GM18505 (cell line): ENCODE data around the gene A3GALT2.

Experiments used
- ATAC-seq: cut with Tn5 transposase; IDR thresholded peaks from one replicate; pipeline ENCODE4 v1.9.1; 2021; ENCODE audit not compliant: unreplicated experiment
- POLR2A ChIP-seq: IDR thresholded peaks from 4 replicates; pipeline ENCODE4 v1.6.1; 2011; ENCODE audit warnings: borderline replicate concordance; ENCODE audit not compliant: insufficient read depth, insufficient read length; ENCODE audit errors: extremely low read depth

A3GALT2 gene

DNA sequence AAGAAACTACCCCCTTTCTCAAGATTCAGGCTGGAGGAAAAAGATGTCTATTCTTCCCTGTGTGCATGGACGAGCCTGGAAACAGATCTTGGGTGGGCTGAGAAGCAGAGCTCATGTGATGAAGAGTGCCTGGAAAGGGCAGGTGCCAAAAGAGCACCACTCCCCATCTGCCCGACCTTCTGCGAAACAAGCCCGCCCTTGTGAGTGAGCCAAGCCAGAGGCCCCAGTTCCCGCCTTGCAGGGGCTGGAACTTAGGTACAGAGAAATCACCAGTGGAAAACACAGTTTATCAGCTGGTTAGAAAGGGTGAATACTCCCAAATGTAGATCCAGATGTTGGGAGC is 26.7 kb upstream of the A3GALT2 start:
- no peak for ATAC-seq
- TF ChIP-seq POLR2A, result no peak

- ATAC-seq, result no peak
- TF ChIP-seq POLR2A, result no peak
Observed at GRCh38 chr1:33346927-33347649, 26.2 kb upstream of the A3GALT2 start.

- ATAC-seq, result no peak
- no peak for TF ChIP-seq POLR2A
Observed at GRCh38 chr1:33346533-33346926, 25.6 kb upstream of the A3GALT2 start.

DNA sequence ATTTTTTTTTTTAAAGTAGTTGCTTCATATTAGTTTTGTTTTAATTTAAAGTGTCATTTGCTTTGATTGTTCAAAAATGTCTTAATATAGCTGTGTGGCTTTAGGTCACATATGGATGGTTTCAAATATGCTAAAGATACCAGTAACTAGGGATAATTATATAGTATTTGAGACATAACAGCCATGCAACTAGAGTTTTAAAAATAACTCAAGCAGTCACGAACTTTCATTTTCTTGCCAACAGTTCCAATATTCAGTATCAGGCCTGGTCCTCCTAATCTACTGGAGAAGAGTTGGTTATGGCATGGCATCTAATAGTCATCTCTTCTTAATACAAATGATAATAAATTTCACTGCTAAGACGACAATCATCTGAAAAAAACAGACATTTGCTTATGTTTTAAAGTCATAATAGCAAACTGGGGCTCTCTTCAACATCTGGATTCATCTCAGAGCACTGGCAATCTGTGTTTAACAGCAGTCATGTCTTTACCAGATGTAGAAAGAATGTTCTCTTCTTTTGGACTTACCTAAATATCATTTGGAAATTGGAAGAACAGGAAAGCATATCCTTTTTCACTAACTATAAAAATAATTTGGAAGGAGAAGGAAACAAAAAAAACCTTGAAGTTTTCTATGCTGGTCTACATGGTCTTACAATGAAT is 24.1 kb upstream of the A3GALT2 start:
- TF ChIP-seq POLR2A, result no peak
- no peak for ATAC-seq

GRCh38 chr1:33343539-33343938 is 22.6 kb upstream of the A3GALT2 start:
- TF ChIP-seq POLR2A, result no peak
- ATAC-seq, result no peak

GRCh38 chr1:33342041-33342723 is 21.3 kb upstream of the A3GALT2 start:
- ATAC-seq, result no peak
- TF ChIP-seq POLR2A, result no peak

- ATAC-seq, result no peak
- no peak for TF ChIP-seq POLR2A
Observed at GRCh38 chr1:33341190-33341589, 20.3 kb upstream of the A3GALT2 start.

DNA sequence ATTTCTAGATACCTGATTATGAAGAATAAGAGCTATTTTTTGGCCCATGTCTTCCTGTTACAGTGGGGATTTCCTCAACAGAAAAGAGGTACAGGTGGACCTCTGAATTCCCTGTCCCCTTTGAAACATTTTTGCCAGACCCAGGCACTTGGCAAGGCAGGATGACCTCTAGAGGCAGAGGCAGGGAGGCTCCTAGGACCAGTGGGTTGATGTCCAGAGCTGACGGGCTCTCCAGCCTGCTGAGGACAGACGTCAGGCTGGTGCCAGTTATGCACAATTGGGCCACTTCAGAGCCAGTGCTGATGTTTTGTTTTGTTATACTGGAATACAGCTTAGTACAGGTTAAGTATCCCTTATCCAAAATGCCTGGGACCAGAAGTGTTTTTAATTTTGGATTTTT is 18.5 kb upstream of the A3GALT2 start:
- ATAC-seq, result no peak
- no peak for TF ChIP-seq POLR2A

GRCh38 chr1:33338440-33339211 is 17.7 kb upstream of the A3GALT2 start:
- TF ChIP-seq POLR2A, result no peak
- ATAC-seq, result no peak

DNA sequence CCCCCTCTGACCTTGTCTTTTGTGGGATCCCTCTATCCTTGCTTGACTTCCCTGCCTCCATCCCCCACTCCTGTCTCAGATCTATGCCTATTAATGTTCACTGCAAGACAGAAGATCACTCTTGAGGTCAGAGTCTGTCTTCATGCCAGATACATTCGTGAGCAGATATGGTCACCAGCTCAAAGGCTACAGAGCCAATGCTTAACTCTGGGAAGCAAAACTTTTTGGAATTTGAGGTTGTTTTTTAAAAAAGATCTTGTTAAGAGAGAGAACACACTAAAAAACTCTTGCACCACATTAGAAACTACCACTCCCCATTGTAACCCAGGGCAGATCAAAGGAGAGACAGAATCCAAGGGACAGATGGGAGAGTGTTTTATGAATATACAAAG is 17.1 kb upstream of the A3GALT2 start:
- no peak for ATAC-seq
- TF ChIP-seq POLR2A, result no peak

- no peak for ATAC-seq
- no peak for TF ChIP-seq POLR2A
Observed at GRCh38 chr1:33337441-33337840, 16.5 kb upstream of the A3GALT2 start.

DNA sequence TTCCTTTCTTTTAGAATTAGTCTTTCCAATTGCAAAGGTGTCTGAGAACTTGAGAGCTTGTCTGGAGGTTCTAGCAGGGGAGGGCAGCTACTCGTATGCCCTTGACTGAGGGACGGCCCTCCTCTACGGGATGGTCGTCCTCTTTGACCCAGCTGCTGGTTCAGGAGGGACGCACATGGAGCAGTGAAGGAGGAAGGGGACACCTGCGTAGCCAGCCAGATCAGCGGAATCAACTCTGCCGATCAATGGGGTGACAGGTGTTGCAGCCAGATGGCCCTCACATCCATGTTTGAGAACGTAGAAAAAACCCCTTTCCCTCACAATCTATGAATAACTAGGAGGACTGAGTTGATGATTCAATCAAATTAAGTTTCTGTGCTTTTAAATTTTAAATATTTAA is 15.7 kb upstream of the A3GALT2 start:
- ATAC-seq, result no peak
- no peak for TF ChIP-seq POLR2A

- ATAC-seq, result no peak
- TF ChIP-seq POLR2A, result no peak
Observed at GRCh38 chr1:33335020-33335419, 14.1 kb upstream of the A3GALT2 start.
